Caco-2 (cell line): ENCODE measurements around the gene RAD51B. TPM values are rescaled to one million over a fixed set of nuclear protein-coding genes. Genes with fewer than 3 reads are reported as not detected.

Experiments
- BruUV-seq: library from RNA; stranded (reverse); fragments of 400-500 nt; replicated peaks from 2 replicates; lab custom pipeline; 2021; lab: Mats Ljungman, UMichigan
- CTCF ChIA-PET: fragments of 300-600 bp; sonication (Branson Sonifier 250); formaldehyde crosslinking; loops from one replicate; lab custom pipeline; 2022; ENCODE audit warnings: antibody characterized with exemption; lab: Charles Lee
- POLR2A ChIA-PET: fragments of 300-600 bp; sonication (Branson Sonifier 250); formaldehyde crosslinking; loops from one replicate; lab custom pipeline; 2022; ENCODE audit warnings: antibody characterized with exemption; lab: Charles Lee
- DNase-seq, 2 experiments: peaks; one replicate each; pipeline versions ENCODE4 v3.0.0 to v3.0.0-alpha.2; 2020 to 2022
- H3K27me3 ChIP-seq: replicated peaks from 2 replicates; pipeline ENCODE4 v1.6.0; 2011; ENCODE audit warnings: low read length; ENCODE audit not compliant: control insufficient read depth, insufficient read depth
- H3K36me3 ChIP-seq: 2 replicates; pipeline ENCODE4 v1.5.1; 2011; ENCODE audit warnings: low read length; ENCODE audit not compliant: control insufficient read depth, insufficient read depth
- H3K4me1 ChIP-seq: fragments of 250-450 bp; sonication (Bioruptor Pico); 2 replicates; pipeline ENCODE4 v1.5.1; 2020; ENCODE audit warnings: mild to moderate bottlenecking
- H3K4me3 ChIP-seq: 2 replicates; pipeline ENCODE4 v1.5.1; 2011; ENCODE audit warnings: low read depth, mild to moderate bottlenecking, control low read depth, low read length
- H3K9me3 ChIP-seq: fragments of 250-450 bp; sonication (Bioruptor Pico); 2 replicates; pipeline ENCODE4 v1.5.1; 2020; ENCODE audit warnings: mild to moderate bottlenecking, moderate library complexity
- H3K27ac Mint-ChIP-seq: one replicate; pipeline ENCODE4 v1.8.0; 2022; ENCODE audit warnings: mixed read lengths; ENCODE audit not compliant: unreplicated experiment
- H3K27me3 Mint-ChIP-seq: one replicate; pipeline ENCODE4 v1.8.0; 2022; ENCODE audit warnings: mixed read lengths; ENCODE audit not compliant: insufficient read depth, unreplicated experiment
- H3K36me3 Mint-ChIP-seq: one replicate; pipeline ENCODE4 v1.8.0; 2022; ENCODE audit warnings: mild to moderate bottlenecking, mixed read lengths; ENCODE audit not compliant: insufficient read depth, unreplicated experiment
- H3K4me1 Mint-ChIP-seq: one replicate; pipeline ENCODE4 v1.8.0; 2022; ENCODE audit warnings: low read depth, mixed read lengths; ENCODE audit not compliant: unreplicated experiment
- H3K4me3 Mint-ChIP-seq: one replicate; pipeline ENCODE4 v1.8.0; 2022; ENCODE audit warnings: mild to moderate bottlenecking, moderate library complexity, mixed read lengths; ENCODE audit not compliant: unreplicated experiment
- H3K9me3 Mint-ChIP-seq: one replicate; pipeline ENCODE4 v1.8.0; 2022; ENCODE audit warnings: mixed read lengths; ENCODE audit not compliant: unreplicated experiment
- CTCF ChIP-seq, 2 experiments: fragments of 200-600 bp in 1 of 2; IDR thresholded peaks; 1 replicate in 1 of 2; 2 replicates in 1 of 2; pipeline versions ENCODE4 v1.5.1 to v1.8.0; 2011 to 2022; ENCODE audit warnings: antibody characterized with exemption in 1 of 2, control low read depth in 1 of 2, inconsistent platforms in 1 of 2, low read depth in 1 of 2, low read length in 1 of 2, mild to moderate bottlenecking in 1 of 2, moderate library complexity in 1 of 2; ENCODE audit not compliant: insufficient read depth in 1 of 2, severe bottlenecking in 1 of 2, unreplicated experiment in 1 of 2
- intact Hi-C: fragments of 100-400 bp; cut with micrococcal nuclease; formaldehyde crosslinking; loops from one replicate; pipeline ENCODE4 v1.10.0; 2022; ENCODE audit not compliant: unreplicated experiment
- total RNA-seq: library from RNA; stranded (reverse); gene quantifications from 2 replicates; pipeline ENCODE4 v1.2.3, GENCODE V29; 2022

Gene RAD51B
- total RNA-seq, 1 experiment from 2014 or later = 16.7 TPM

DNA sequence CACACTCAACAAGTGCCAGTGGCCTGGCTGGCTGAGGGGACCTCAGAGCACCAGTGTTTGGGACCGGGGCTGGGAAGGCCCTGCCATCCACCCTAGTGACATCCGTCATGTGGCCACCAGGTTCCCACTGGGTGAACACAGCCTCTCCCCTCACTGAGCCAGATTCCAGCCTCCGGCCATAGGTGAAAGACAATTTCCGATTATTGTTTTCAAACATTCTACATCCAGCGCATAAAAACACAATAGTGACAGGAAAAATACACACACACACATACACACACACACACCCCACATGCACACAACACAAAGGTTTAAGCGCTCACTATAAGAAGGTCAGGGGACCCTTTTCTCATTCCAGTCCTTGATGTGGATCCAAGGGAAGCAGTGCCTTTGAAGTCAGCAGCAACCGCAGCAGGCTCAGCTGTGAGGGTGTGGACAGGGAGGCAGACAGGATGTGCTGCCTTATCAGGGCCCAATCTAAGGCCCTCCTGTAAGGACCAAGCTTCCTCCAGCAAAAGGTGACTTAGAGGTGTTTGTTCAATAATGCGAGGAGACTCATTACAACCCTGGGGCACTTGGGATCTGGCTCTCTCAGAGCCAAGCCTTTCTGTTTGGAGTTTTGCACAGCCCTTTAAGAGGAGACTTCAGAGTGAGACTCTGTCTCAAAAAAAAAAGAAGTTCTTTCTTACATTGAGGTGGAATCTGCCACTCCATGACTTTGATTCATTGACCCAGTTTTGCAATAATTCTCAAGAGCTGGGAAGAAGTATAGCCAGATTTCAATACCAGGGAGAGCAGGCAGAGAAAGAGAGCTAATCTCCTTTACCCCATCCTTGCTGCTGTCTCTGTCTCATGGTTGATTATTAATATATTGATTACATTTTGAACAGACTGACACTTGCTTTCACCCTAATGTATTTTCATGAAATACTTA is 745.5 kb downstream of the RAD51B start:
- H3K4me3 Mint-ChIP-seq = no peak overlapping the region
- peak overlapping the region; percentile 70 for H3K27ac Mint-ChIP-seq
- BruUV-seq = no TSS peak
- no peak for TF ChIP-seq CTCF (IDR thresholded peaks at IDR 0.05; ENCODE audit: insufficient read depth in 1 of 2, low read depth in 1 of 2, low read length in 1 of 2, severe bottlenecking in 1 of 2, unreplicated experiment in 1 of 2)
- H3K4me3 ChIP-seq = no peak overlapping the region
- peak; percentile 17 to 56 for DNase-seq
- no peaks in the 10 kb centered on the region for H3K36me3 ChIP-seq
- no peaks in the 10 kb centered on the region for H3K27me3 Mint-ChIP-seq
- peaks cover 15% of the 10 kb centered on the region for H3K36me3 Mint-ChIP-seq
- POLR2A ChIA-PET = no interaction called here
- no peaks in the 10 kb centered on the region for H3K9me3 Mint-ChIP-seq
- H3K9me3 ChIP-seq = no peaks in the 10 kb centered on the region
- intact Hi-C loops = loop anchor here (5.0 kb wide), 1 partner anchor 88 kb away; no protein-coding TSS in a partner anchor
- H3K27me3 ChIP-seq = no peaks in the 10 kb centered on the region
- CTCF ChIA-PET = no interaction called here
- H3K4me1 Mint-ChIP-seq = peaks cover 30% of the 10 kb centered on the region
- H3K4me1 ChIP-seq = peaks cover 33% of the 10 kb centered on the region

DNA sequence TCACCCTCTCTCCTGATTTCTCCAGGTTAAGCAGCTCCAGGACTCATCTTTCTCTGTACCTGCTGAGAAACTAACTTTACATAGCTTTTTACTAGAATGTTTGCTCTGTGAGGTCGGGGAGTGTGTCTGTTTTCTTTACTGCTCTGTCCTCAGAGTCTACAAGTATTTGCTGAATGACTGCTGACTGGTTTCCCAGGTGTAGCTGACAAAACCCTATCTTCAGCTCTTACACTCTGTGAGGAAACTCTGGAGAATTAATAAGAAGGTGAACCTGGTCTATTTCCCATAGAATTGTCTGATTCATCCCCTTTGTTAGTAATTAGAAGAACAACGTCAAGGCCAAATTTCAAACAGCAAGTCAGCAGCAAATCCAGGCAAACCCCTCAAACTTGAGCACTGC is 746.5 kb downstream of the RAD51B start:
- H3K36me3 ChIP-seq = no peaks in the 10 kb centered on the region
- H3K27me3 ChIP-seq = no peaks in the 10 kb centered on the region
- Mint-ChIP-seq H3K4me1 (peaks cover 30% of the 10 kb centered on the region), H3K4me3 (no peak overlapping the region), H3K27me3 (no peaks in the 10 kb centered on the region), H3K9me3 (no peaks in the 10 kb centered on the region), H3K36me3 (peaks cover 14% of the 10 kb centered on the region), H3K27ac (peak overlapping the region; percentile 70)
- BruUV-seq = no TSS peak
- ChIA-PET POLR2A (interaction anchor here (0.5 kb wide), 2 partner anchors 227 to 667 kb away, joined by 3 read pairs; partner anchors contain the start of gene ZFP36L1), CTCF (no interaction called here)
- DNase-seq = no peak
- intact Hi-C loops = loop anchor here (5.0 kb wide), 1 partner anchor 89 kb away; no protein-coding TSS in a partner anchor
- peaks cover 33% of the 10 kb centered on the region for H3K4me1 ChIP-seq
- no peaks in the 10 kb centered on the region for H3K9me3 ChIP-seq
- TF ChIP-seq CTCF (IDR thresholded peaks at IDR 0.05; ENCODE audit: insufficient read depth in 1 of 2, low read depth in 1 of 2, low read length in 1 of 2, severe bottlenecking in 1 of 2, unreplicated experiment in 1 of 2) = no peak
- no peak overlapping the region for H3K4me3 ChIP-seq
